ENCODE results near the gene SH3RF3.

- TF ChIP-seq SKIL (CRISPR knock-in tag; IDR thresholded peaks at IDR 0.05; ENCODE audit: borderline replicate concordance) (no peak), TAF1 (CRISPR knock-in tag; IDR thresholded peaks at IDR 0.05) (no peak), CTCF (CRISPR knock-in tag; IDR thresholded peaks at IDR 0.05) (no peak), CAMTA2 (CRISPR knock-in tag; IDR thresholded peaks at IDR 0.05; ENCODE audit: borderline replicate concordance) (no peak), PCBP2 (optimal IDR thresholded peaks at IDR 0.05; ENCODE audit: low read depth, low read length, poor library complexity, severe bottlenecking) (no peak)
Measured at GRCh38 chr2:109080109-109080508, 48.9 kb upstream of the SH3RF3 start.
